ENCODE results near the gene WDR70.

WDR70 gene

DNA sequence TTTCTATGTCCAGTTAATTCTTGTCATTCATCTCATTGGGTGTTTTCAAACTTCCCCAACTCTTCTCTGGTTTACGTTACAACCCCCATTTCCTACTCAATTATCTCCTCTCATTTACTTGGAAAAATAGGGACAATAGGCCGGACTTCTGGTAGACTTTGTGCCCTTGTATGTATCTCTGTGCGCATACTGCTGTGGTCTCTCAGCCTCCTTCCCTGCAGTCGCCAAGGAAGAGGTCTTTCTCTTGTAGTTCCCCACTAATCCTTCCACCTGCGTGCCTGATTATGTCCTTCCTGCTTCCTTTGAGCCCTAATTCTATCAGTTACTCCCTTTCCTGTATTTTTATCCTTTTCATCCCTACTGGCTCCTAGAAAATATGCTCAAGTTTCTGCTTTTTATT, 284.4 kb downstream of the WDR70 start:
- TF ChIP-seq, protein P1, sequence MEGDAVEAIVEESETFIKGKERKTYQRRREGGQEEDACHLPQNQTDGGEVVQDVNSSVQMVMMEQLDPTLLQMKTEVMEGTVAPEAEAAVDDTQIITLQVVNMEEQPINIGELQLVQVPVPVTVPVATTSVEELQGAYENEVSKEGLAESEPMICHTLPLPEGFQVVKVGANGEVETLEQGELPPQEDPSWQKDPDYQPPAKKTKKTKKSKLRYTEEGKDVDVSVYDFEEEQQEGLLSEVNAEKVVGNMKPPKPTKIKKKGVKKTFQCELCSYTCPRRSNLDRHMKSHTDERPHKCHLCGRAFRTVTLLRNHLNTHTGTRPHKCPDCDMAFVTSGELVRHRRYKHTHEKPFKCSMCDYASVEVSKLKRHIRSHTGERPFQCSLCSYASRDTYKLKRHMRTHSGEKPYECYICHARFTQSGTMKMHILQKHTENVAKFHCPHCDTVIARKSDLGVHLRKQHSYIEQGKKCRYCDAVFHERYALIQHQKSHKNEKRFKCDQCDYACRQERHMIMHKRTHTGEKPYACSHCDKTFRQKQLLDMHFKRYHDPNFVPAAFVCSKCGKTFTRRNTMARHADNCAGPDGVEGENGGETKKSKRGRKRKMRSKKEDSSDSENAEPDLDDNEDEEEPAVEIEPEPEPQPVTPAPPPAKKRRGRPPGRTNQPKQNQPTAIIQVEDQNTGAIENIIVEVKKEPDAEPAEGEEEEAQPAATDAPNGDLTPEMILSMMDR (IDR thresholded peaks at IDR 0.05): no peak

GRCh38 chr5:37664551-37664950, 285.4 kb downstream of the WDR70 start:
- TF ChIP-seq, protein P1 (IDR thresholded peaks at IDR 0.05): no peak

DNA sequence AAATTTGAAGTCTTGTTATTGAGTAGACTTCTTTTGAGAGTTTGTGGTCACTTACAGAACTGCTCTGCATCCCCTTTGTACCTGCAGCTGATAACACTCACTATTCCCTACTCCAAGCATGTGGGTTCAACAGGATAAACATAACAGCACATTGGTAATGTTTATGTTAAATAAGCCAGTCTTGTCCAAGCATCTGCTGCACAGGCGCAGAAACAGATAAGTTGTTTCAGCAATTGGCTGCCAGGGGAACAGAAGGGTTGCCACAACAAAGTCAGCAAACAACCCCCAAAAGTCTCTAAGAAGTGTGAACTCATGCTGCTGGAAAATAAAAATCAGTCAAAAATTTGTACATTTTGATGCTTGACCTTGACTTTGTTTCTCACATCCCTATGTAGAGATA, 286.2 kb downstream of the WDR70 start:
- TF ChIP-seq, protein P1 (IDR thresholded peaks at IDR 0.05): no peak

GRCh38 chr5:37665889-37666288, 286.8 kb downstream of the WDR70 start:
- TF ChIP-seq, protein P1 (IDR thresholded peaks at IDR 0.05): no peak

GRCh38 chr5:37667430-37667829, 288.3 kb downstream of the WDR70 start:
- TF ChIP-seq, protein P1 (IDR thresholded peaks at IDR 0.05): no peak

DNA sequence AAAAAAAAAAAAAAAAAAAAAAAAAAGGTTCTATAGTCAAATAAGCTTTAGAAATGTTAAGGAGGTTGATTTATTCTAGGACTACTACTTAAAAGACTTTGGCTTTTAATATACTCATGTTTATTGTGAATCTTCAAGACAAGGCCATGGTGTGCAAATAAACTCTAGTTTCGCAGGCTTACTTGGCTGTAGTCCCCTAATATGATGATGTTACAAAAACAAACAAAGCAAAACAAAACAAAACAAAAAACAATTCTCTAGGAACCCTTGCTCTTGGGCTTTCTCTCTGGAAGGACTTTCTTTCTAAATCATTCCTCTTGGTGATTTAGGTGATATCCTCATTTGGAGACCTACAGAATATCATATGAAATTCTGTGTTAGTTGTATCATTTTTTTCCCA, 288.7 kb downstream of the WDR70 start:
- TF ChIP-seq, protein P1 (IDR thresholded peaks at IDR 0.05): no peak

- TF ChIP-seq, protein P1 (IDR thresholded peaks at IDR 0.05): no peak
Observed at GRCh38 chr5:37668524-37669047, 289.5 kb downstream of the WDR70 start.

- TF ChIP-seq, protein P1 (IDR thresholded peaks at IDR 0.05): no peak
Observed at GRCh38 chr5:37683072-37683471, 304.0 kb downstream of the WDR70 start.

Data from LNCAP (cell line).